PFSK-1 (cell line): Measurements from ENCODE around the gene NUDT22.

Experiments
- FOXP2 ChIP-seq: optimal IDR thresholded peaks from 2 replicates; pipeline ENCODE3; 2011; ENCODE audit warnings: borderline replicate concordance, control low read depth, inconsistent platforms; ENCODE audit not compliant: insufficient read depth; ENCODE audit errors: extremely low read length, extremely low read depth
- POLR2AphosphoS5 ChIP-seq: IDR thresholded peaks from 2 replicates; pipeline ENCODE4 v1.6.1; 2012; ENCODE audit warnings: low read depth, mild to moderate bottlenecking, control low read depth, low read length, moderate library complexity
- SIN3A ChIP-seq: IDR thresholded peaks from 2 replicates; pipeline ENCODE4 v1.6.1; 2012; ENCODE audit warnings: mild to moderate bottlenecking, low read length, moderate library complexity, borderline replicate concordance; ENCODE audit not compliant: insufficient read depth
- TAF1 ChIP-seq: IDR thresholded peaks from 2 replicates; pipeline ENCODE4 v1.6.1; 2012; ENCODE audit warnings: low read length, control low read depth, borderline replicate concordance; ENCODE audit not compliant: insufficient read depth
- TF ChIP-seq, protein P1 (sequence below), 2 experiments: IDR thresholded peaks; 2 replicates each; pipeline versions ENCODE4 v1.6.1 to v1.8.0; 2011 to 2012; ENCODE audit warnings: low read depth in 2 of 2, low read length in 2 of 2, control low read depth in 1 of 2, inconsistent platforms in 1 of 2, mild to moderate bottlenecking in 1 of 2, moderate library complexity in 1 of 2; ENCODE audit not compliant: insufficient read depth in 1 of 2

Gene NUDT22

DNA sequence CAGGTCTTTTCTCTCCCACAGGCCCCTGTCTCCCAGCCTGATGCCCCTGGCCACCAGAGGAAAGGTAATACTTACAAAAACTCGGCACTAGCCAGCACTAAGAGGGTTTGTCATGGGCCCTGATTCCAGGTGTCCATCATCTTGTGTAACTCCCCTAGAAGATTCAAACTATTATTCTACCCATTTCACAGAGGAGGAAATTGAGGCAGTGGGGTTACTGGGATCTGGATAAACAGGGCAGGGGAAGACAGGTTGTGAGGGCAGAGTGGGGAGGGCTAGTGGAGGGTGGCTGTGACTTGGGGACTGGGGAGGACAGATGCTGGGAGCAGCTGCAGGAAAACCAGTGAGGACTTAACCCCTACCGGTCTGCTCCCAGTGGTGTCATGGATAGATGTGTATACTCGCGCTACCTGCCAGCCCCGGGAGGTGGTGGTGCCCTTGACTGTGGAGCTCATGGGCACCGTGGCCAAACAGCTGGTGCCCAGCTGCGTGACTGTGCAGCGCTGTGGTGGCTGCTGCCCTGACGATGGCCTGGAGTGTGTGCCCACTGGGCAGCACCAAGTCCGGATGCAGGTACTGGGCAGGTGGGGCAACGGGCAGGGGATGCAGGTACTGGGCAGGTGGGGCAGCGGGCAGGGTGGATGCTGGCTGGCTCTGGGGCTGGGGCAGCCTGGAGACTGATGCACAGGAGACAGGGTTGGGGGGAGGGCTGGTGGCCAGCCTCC, 9.5 kb downstream of the NUDT22 start:
- TF ChIP-seq, protein P1, sequence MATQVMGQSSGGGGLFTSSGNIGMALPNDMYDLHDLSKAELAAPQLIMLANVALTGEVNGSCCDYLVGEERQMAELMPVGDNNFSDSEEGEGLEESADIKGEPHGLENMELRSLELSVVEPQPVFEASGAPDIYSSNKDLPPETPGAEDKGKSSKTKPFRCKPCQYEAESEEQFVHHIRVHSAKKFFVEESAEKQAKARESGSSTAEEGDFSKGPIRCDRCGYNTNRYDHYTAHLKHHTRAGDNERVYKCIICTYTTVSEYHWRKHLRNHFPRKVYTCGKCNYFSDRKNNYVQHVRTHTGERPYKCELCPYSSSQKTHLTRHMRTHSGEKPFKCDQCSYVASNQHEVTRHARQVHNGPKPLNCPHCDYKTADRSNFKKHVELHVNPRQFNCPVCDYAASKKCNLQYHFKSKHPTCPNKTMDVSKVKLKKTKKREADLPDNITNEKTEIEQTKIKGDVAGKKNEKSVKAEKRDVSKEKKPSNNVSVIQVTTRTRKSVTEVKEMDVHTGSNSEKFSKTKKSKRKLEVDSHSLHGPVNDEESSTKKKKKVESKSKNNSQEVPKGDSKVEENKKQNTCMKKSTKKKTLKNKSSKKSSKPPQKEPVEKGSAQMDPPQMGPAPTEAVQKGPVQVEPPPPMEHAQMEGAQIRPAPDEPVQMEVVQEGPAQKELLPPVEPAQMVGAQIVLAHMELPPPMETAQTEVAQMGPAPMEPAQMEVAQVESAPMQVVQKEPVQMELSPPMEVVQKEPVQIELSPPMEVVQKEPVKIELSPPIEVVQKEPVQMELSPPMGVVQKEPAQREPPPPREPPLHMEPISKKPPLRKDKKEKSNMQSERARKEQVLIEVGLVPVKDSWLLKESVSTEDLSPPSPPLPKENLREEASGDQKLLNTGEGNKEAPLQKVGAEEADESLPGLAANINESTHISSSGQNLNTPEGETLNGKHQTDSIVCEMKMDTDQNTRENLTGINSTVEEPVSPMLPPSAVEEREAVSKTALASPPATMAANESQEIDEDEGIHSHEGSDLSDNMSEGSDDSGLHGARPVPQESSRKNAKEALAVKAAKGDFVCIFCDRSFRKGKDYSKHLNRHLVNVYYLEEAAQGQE (IDR thresholded peaks at IDR 0.05; ENCODE audit: insufficient read depth in 1 of 2, low read depth in 2 of 2, low read length in 2 of 2): no peak
- TF ChIP-seq TAF1 (no peak), POLR2AphosphoS5 (no peak), FOXP2 (no peak), SIN3A (no peak)

DNA sequence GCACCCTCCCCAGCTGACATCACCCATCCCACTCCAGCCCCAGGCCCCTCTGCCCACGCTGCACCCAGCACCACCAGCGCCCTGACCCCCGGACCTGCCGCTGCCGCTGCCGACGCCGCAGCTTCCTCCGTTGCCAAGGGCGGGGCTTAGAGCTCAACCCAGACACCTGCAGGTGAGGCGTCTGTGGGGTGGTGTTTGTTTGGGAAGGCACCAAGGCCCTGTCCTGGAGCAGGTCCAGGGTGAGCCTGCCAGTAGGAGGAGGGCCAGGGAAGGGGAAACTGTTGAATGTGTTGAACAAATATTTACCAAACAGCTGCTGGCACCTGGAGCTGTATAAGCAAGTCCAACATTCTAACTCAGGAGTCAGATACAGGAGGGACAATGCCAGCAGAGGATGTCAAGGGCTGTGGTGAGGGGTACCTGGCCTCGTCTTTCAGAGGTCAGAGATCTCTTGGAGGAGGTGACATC, 11.4 kb downstream of the NUDT22 start:
- TF ChIP-seq POLR2AphosphoS5 (no peak), SIN3A (no peak), TAF1 (no peak)
- TF ChIP-seq, protein P1 (IDR thresholded peaks at IDR 0.05; ENCODE audit: insufficient read depth in 1 of 2, low read depth in 2 of 2, low read length in 2 of 2): no peak

DNA sequence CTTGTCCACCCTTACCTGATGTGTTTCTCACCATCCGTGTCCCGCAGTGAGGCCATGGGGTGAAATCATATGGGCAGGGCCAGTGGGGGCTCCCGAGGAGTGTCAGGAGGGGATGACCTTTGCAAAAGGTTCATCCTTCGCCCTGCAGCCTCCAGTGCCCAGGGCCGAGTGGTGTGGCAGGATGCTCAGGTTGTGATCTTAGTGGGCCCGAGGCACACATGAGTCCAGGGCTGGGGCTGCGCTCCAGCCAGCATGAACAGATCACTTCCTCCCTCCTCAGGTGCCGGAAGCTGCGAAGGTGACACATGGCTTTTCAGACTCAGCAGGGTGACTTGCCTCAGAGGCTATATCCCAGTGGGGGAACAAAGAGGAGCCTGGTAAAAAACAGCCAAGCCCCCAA, 12.0 kb downstream of the NUDT22 start:
- TF ChIP-seq SIN3A (no peak), POLR2AphosphoS5 (no peak), FOXP2 (no peak)

DNA sequence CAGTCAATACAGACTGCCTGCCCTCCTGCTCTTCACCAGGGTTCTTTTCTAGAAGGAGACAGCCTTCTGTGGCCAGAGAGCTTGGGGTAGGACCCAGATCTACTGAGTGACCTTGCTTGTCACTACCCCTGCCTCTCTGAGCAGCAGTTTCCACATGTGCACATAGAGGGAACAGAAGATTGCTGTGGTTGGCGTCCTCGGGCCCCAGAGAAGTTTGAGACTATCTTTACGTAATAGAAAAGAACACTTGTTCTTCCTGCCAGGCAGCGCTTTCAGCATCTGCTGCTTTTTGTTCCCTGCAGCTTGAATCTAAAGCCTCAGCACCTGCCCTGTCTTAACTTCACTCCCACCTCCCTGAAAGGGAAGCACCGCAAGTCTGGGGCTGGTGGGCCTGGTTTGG, 12.9 kb downstream of the NUDT22 start:
- TF ChIP-seq FOXP2 (no peak), POLR2AphosphoS5 (no peak), TAF1 (no peak), SIN3A (no peak)
- TF ChIP-seq, protein P1 (IDR thresholded peaks at IDR 0.05; ENCODE audit: insufficient read depth in 1 of 2, low read depth in 2 of 2, low read length in 2 of 2): no peak

DNA sequence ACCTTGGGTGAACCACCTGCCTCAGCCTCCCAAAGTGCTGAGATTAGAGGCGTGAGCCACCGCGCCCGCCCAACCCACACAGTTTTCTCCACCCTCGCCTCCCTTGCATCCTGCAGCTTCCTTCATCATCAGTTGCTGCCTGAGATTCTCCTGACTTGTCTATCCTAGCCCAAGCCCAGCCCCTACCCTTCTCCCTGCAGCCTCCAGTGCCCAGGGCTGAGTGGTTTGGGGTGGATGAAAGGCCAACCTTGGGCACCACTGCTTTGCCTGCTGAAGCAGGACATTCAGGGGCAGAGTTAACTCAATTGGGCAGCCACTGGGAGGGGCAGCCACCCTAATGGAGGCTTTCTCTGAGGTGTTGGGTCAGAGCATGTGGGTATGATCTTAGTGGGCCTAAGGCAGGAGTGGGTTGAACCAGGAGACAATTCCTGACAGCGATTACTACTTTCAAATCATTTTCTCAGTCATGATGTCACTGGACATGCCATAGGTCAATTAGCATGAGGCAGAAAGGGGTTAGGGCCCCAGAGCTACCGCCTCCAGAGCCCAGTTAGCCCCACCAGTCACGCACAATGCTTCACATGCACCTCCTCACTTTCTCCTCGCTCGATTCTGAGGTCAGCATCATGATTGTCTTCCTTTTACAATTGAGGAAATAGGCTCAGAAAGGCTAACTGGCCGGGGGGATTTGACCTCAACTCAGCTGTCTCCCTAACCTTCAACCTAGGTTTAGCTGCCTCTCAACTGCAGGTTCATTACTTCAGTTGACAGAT, 13.8 kb downstream of the NUDT22 start:
- TF ChIP-seq, protein P1 (IDR thresholded peaks at IDR 0.05; ENCODE audit: insufficient read depth in 1 of 2, low read depth in 2 of 2, low read length in 2 of 2): no peak
- TF ChIP-seq POLR2AphosphoS5 (no peak), FOXP2 (no peak), TAF1 (no peak), SIN3A (no peak)
